HG03521 (cell line): Measurements from ENCODE around the gene MTCP1.
A peak's percentile ranks its signal among the peaks of the same experiment; 100 is the strongest.

Source experiments
- ATAC-seq: cut with Tn5 transposase; IDR thresholded peaks from one replicate; pipeline ENCODE4 v1.9.1; 2021; ENCODE audit warnings: mild to moderate bottlenecking, moderate library complexity; ENCODE audit not compliant: unreplicated experiment

MTCP1 gene

GRCh38 chrX:155070975-155071693 lies at the start of gene MTCP1, which contains the start of the genes BRCC3 and CMC4:
Gene MTCP1, minus strand, starts transcription at chrX:155071136. Its CDS starts 5,126 bp downstream, at chrX:155066010.
Gene BRCC3, plus strand, starts transcription at chrX:155071508. Its CDS starts 20 bp downstream, at chrX:155071528.
Gene CMC4, minus strand, starts transcription at chrX:155071136. Its CDS starts 7,113 bp downstream, at chrX:155064023.
- peak; percentile 86 for ATAC-seq

- no peak for ATAC-seq
Observed at GRCh38 chrX:155115174-155115819, 44.4 kb upstream of the MTCP1 start.

- no peak for ATAC-seq
Observed at GRCh38 chrX:155113097-155113496, 42.2 kb upstream of the MTCP1 start.

GRCh38 chrX:155112171-155112570 lies 41.2 kb upstream of the MTCP1 start:
- ATAC-seq: no peak

DNA sequence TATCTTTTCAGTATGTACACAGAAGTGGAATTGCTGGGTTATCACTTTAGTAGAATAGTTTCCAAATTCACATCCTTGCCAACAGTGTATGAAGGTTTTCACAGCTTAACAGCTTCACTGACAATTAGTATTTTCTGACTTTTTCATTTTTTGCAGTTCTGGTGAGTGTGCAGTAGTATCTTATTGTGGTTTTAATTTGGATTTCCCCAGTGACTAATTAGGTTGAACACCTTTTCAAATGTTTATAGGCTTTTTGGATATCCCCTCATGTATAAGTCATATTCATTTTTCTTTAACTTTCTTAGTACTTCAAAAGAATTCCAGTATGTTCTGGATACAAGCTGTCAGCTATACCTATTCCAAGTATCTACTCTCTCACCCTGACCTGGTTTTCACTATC lies 37.5 kb upstream of the MTCP1 start:
- ATAC-seq: no peak

- no peak for ATAC-seq
Observed at GRCh38 chrX:155105919-155106318, 35.0 kb upstream of the MTCP1 start.

DNA sequence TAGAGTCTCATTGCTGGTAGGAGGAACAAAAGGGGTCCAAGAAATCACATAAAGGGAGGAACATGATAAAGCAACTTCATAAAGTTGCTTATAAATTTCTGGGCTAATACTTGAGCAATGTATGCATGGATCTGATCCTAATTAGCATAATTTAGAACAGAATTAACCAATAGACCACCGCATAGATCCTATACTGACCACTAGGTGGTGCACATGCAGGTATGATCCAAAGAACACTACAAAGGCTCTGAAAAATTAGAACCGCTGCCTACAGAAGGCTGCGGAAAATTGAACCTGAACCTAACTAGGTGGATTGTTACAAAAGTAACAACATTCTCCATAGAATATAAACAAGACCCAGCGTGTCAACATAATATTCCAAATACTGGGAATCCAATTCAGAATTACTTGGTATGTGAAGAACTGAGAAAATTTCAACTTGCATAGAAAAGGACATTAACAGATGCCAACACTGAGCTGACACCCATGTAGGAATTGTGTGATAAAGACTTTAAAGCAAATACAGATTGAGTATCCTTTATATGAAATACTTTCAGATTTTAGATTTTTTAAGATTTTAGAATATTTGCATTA lies 23.6 kb upstream of the MTCP1 start:
- no peak for ATAC-seq

DNA sequence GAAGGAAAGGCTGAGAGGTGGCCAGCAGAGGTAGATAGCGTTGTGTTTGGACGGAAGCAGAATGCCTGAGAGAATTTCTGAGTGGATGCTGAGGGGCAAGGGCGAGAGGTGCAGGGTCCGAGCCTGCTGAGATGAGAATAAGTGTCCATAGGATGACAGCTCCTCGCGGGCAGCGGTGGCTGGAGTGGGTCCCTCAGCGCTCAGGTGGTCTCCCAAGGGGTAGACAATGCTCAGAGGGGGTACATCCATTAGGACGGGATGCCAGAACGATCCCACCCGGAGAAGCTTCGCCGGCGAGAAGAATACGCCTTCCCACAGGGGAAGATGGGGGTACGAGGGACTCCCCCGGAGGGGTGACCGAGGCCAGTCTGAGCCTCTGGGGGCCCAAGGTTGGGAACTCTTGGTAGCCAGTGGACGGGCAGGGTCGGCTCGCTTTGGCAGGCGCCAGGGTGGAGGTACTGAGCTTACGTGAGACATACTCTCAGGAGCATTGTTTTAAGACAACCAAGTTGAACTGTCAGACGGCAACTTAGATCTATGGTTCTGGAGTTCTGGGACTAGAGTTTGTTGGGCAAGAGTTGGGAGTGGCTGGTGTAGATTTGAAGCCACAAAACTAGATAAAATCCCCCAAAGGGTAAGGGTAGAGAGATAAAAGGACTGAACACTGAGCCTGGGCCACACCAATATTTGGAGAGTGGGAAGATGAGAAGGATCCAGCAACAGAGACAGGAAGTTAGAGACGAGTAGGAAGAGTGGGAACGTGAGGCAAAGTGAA lies 16.2 kb upstream of the MTCP1 start:
- no peak for ATAC-seq

- no peak for ATAC-seq
Observed at GRCh38 chrX:155086202-155086840, 15.4 kb upstream of the MTCP1 start.

- ATAC-seq: no peak
Observed at GRCh38 chrX:155071694-155072280, 851 bp upstream of the MTCP1 start.

GRCh38 chrX:155070663-155070974 lies 317 bp downstream of the MTCP1 start:
- peak; percentile 4 for ATAC-seq

DNA sequence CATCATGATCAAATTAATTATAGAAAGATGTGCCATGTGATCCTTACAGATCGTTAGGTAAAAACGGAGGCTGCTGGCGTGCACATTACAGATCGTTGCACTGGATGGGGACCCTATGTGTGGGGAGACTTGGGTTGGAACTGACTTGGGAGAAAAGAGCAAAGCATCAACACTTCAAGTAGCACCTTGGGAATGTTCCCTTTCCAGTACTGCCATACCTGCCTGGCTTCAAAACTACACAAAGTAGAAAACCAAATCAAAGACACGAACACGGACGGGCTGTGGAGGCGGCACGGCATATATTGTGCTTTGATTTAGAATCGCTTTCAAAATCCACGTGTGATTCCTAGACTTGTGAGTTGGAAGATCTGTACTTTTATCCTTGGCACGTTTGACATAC lies 898 bp downstream of the MTCP1 start:
- ATAC-seq: no peak

DNA sequence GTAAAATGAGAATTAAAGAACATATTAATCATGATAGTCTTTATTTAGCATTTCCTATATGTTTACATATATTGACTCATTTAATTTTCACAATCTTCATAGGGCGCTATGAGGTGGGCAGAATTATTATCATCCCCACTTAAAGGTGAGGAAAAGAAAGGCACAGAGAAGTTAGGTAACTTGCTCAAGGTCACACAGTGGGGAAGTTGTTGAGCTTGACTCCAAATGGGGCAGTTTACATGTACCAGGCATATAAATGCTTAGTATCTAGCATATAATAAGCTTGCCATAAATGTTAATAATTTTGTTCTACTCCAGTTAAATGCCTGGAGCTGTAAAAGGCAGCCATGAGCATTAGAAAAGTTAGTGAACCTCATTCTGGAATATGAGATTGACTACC lies 1.5 kb downstream of the MTCP1 start:
- no peak for ATAC-seq

DNA sequence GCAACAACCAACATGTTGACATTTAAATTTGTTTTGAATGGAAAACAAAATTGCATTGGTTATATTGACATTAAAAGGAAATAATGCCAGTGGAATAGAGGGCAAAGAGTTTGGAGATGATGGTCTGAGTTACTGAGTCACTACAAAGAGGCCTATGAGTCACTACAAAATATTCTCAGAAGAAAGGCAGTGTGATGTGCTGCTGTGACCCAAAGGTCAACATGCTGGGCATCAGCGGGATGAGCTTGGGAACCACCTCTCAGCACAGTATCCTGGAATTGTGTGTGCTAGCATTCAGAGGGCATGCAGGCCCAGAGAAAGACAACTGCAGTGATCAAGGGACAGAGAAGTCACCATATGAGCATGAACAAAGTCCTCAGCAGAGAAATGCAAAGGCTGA lies 2.8 kb downstream of the MTCP1 start:
- no peak for ATAC-seq

GRCh38 chrX:155065035-155065734 lies 5.8 kb downstream of the MTCP1 start:
- no peak for ATAC-seq

GRCh38 chrX:155061760-155062159 lies 9.2 kb downstream of the MTCP1 start:
- no peak for ATAC-seq

- peak; percentile 54 for ATAC-seq
Observed at GRCh38 chrX:155056877-155057792, 13.8 kb downstream of the MTCP1 start.

DNA sequence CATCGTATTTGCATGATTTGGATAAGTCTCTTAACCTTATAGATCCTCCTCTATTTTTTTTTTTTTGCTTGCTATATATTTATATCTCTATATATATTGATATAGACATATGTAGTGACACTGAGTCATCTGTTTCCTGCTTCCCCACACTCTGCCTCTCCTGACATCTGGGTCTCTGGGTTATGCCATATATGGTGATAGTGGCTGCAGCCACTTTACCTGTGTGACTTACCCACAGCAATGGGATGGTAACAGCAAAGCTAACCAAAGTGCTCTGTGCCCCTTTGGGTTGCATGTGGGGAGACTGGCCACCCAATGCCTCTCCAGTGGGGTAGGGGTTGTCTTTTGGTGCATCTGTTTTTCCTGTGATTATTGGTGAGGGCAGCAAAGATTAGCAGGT lies 14.5 kb downstream of the MTCP1 start:
- no peak for ATAC-seq

DNA sequence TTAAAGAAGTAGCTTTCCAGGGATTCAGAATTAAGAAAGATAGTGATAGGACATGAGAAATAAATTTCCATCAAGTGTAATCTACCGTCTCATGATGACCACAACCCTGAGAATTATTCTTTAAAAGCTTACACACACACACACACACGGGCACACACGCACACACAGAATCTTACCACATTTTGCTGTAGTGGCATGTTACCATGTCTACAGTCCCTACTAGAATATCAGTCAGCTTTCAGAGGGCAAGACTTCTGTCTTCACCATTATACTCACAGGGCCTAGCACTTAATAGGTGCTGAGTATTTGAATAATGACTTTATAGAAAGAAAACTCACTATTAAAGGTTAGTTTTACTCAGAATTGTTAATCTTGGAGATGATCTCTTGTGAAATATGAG lies 15.4 kb downstream of the MTCP1 start:
- ATAC-seq: no peak
